NCI-H345 treated with DMSO at 0.1 percent for 48 hours (cell line): ENCODE results near the gene LRRC75B.
"Not testable (repeated sequence)": the region's sequence is repeated elsewhere in the genome, so short reads cannot be mapped to it uniquely, and the experiment has no call there.

ENCODE experiments used
- DNase-seq: peaks from one replicate; lab custom pipeline; 2025; ENCODE audit not compliant: unreplicated experiment; lab: John Stamatoyannopoulos, UW

Gene LRRC75B

DNA sequence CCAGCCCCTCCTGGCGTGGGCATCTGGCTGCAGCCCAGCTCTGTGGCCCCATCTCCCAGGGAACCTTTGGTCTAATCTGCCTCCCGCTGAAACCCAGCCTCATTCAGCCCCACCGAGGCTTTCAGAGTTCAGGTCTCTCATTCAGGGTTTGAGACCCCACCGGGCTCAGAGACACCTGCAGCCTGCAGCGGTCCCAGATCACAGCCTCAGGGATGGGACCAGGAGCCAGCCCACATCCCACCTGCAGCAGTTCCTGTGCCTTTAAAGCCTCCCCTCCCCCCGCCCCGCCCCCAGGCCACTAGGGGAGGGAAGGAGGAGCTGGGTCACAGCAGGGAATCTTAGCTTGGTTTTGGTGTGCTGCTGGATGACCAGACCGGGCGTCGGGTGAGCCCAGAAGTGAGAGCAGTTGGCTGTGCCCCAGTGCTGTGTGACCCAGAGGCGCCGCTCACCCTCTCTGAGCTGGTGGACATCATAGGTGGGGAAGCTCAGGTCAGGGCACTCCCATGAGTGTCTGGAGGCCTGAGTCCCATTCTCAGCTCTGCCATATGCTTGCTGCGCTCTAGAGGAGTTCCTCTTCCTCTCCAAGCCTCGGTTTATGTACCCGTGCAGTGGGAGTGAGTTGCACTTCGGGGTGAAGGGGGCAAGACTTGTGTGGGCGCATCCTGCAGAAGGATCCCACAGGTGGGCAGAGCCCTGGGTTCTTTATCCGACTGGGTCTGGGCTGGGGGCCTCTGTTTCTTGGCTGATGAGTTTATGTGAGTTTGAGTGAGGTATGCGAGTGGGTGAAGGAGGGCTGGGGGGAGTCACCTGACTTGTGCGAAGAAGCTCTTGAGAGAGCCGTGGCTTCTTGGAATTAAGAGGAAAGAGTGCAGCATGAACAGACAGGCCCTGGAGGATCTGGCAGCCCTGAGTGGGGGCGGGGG is 10.2 kb upstream of the LRRC75B start, which contains the start of gene GGT1:
Gene GGT1, plus strand, starts transcription at position 347 of the 923 bp plus-strand sequence. CDS start 7,889 bp downstream, outside the sequence.
- DNase-seq = not testable (repeated sequence)

DNA sequence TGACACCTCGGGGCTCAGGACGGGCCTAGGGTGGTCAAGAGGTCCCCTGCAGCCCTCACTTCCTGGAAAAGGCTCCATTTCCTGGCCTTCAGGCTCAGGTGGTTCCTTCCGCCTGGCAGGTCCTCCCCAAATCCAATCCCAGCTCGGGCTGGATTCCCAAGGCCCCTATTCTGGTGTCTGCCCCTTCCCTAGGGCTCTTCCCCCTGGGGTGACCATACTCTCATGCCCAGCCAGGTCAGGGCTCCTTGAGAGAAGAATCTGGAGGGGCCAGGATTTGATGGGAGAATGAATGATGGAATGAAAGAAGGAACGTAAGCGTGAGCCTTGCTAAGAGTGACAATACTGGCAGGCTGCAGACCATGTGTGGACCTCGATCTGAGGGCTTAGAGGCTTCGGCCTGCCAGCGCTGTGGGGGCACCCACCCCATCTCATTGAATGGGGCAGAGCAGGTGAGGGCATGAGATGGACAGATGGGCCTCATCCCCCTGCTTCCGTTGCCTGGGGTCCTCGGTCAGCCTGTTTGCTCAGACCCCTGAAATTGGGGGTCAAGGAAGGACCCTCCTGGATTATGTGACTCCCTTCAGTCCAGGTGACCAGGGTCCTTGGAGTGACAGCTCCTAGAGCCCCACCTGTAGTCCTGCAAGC is 9.4 kb upstream of the LRRC75B start:
- DNase-seq = not testable (repeated sequence)

DNA sequence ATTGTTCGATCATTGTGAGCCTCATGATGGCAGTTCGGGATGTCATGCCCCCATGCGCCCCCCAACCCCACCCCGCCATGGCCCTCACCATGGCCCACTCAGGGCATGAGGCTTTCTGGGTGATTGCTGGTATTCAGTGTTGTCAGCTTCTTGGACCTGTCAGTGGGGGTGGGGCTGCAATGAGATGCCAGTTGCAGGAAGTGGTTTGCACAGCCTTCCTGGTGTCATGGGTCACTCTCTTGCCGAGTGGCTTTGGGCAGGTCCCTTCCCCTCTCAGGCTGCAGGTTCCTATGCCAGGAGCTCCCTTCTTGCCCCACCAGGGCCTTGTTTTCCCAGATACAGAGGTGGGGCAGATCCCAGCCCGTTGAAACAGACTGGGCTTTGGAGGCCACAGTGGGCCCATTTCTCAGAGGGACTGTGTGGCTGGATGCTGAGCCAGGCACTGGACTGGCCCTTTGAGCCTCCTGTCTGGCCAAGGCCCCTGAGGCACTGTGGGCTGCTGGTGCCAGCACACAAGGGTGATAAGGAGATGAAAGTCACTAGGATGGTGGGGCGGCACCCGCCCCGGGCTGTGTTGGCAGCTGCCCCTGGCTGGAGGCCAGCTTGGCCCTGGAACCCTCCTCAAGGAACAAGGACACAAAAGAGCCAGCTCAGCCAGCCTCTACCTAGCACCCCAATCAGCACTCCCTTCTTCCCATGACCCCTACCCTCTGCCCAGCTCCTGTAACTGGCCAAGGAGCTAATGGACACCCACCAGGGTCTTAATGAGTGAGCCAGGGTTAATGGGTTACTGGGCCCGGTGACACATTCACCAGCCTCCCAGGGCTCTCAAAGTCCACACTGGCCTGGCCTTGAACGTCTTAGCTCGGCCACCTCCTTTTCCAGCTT is 8.6 kb upstream of the LRRC75B start:
- no peak for DNase-seq

DNA sequence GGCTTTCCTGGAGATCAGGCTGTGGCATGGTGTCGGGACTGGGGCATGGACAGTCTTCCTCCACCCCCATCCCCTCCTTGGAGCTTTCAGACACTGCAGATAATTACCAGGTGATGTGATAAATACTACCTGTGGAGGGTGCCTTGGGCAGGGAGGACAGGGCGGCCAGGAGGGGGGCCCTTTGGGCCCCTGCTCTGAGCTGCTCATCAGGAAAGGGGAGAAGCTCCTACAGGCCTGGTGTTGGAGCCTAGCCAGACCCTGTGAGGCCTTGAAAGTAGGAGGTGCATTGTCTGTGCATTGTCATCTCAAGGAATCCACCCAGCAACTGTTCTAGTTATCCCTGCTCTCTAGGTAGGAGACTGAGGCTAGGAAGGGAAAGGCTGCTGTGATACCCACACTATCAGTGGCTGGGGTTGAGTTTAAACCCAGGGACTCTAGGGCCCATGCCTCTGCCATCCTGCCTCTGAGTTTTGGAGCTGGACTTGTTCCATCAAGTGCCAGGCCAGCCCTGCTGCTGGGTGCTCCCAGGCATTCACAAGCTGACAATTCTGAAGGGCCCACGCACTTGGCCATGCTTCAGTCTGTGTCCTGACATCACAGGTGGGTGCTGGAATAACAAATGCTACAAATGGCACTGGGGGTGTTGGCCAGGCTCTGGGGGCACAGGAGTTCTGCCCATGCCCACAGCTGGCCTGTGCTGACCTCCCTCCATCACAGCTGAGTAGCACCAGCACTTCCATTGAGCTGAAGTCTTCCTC is 7.3 kb upstream of the LRRC75B start:
- DNase-seq = not testable (repeated sequence)

DNA sequence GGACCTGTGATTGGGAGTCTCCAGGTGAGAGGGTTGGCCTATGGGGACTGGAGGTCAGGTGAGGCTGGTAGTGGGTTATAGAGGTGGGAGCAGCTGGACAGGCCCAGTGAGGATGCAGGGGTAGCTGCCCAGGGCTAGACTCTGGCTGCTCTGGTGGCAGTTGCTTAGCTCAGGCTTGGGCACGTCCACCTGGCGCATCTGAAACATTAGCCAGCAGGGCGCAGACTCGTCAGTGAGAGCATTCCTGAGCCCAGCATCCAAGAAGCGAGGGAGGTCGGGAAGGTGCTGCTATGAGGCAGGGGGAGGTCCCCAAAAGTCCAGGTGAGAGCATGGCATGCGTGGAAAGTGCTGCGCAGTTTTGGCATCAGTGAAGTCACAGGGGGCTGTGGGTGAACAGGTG is 6.6 kb upstream of the LRRC75B start:
- no peak for DNase-seq

DNA sequence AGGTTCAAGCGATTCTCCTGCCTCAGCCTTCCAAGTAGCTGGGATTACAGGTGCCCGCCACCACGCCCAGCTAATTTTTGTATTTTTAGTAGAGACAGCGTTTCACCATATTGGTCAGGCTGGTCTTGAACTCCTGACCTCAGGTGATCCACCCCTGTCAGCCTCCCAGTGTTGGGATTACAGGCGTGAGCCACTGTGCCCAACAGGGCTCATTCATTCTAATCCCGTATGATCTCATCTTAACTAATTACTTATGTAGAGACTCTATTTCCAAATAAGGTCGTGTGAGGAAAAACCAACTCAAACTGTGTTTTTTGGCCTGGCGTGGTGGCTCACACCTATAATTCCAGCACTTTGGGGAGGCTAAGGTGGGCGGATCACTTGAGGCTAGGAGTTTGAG is 4.2 kb upstream of the LRRC75B start:
- not testable (repeated sequence) for DNase-seq

DNA sequence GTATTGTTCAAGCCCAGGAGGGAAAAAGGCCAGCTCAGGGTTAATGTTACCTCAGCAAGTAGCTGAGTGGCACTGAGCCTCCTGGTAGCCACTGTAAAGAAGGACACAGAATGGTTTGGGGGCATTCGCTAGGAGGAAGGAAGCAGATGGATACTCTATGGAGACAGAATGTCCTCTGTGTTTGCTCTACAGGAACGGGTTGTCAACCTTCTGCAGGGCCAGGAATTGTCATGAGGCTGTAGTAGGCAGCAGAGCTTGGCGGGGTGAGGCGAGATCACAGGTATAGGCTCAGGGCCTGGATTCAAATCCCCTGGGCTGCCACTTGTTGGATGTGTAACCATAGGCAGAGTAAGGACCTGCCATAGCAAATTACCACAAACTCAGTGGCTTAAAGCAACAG is 3.0 kb upstream of the LRRC75B start:
- DNase-seq = no peak

DNA sequence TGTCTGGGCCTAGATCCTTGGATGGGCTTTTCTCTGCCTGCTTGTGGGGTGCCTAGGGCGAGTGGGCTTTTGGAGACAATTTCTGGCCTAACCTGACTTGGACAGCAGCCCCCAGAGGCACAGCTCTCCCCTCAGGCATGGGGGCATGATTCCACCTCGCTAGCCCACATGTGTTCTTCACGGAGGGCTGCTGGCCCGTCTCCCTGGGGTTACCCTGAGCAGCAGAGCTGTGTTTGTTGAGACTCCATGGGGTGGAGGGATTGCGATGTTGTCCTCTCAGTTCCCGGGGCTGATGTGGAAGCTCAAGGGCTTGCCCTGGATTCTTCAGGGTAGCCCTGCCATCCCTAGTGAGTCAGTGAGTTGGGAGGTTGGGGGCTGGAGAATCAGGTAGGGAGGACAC is 2.4 kb upstream of the LRRC75B start:
- DNase-seq = no peak

DNA sequence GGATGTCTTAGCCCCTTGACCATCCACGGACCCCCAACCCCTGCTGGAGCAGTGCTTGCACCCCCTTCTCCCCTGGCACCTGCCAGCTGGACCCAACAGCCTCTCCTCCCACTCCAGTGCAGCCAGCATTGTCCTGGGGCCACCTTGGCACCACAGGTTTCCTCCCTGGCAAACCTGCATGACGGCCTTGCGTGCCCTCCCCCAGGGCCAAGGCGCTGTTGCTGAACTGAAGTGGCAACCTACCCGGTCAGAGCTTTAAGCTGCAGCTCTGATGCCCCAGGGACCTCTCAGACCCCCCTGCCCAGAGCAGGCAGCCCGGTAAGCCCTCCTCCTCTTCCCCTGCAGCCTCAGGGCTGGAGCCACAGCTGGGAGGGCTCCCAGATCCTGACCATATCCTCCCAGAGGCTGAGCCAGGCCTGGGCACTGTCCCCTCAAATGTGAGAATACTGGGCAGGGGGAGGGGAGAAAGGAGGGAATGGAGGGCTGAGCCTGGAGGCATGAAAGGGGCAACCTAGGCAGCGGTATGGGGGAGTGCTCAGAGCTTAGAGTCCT is 1.8 kb upstream of the LRRC75B start:
- DNase-seq = no peak

DNA sequence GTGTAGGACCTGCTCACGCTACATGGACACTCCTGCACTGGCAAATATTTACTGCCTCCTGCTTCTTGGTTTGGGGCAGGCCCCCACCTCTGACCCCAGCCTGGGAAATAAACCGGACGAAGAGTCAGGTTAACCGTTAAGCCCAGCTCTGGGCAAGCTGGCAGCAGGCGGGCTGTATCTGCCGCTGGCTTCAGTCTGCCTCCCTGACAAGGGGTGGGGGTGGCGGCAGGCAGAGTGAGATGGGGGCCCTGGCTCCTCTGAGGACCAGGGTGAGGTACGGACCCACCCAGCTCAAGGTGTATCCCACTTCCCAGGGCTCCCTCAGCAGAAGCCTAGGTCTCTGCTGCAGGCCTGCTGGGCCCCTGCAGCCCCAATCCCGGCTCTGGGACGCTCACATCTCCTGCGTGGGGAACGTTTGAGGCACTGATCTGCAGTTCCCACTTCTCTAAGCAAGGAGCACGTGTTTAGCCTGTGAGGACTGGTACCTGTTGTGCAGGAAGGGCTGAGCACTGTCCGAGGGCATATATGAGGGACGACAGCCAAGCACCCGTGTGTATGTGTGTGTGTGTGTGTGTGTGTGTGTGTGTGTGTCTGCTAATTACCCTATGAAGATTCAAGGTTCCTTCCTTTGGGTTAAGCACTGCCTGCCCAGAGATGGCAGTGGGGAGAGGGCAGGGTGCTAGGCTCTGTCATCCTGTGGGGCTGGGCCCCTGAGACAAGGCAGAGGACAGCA is 1.1 kb upstream of the LRRC75B start:
- DNase-seq = no peak

DNA sequence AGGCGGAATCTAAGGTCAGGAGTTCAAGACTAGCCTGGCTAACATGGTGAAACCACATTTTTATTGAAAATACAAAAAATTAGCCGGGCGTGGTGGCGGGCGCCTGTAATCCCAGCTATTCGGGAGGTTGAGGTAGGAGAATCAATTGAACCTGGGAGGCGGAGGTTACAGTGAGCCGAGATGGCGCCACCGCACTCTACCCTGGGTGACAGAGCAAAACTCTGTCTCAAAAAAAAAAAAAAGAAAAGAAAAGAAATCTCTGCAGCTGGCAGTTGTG is 624 bp upstream of the LRRC75B start:
- not testable (repeated sequence) for DNase-seq

DNA sequence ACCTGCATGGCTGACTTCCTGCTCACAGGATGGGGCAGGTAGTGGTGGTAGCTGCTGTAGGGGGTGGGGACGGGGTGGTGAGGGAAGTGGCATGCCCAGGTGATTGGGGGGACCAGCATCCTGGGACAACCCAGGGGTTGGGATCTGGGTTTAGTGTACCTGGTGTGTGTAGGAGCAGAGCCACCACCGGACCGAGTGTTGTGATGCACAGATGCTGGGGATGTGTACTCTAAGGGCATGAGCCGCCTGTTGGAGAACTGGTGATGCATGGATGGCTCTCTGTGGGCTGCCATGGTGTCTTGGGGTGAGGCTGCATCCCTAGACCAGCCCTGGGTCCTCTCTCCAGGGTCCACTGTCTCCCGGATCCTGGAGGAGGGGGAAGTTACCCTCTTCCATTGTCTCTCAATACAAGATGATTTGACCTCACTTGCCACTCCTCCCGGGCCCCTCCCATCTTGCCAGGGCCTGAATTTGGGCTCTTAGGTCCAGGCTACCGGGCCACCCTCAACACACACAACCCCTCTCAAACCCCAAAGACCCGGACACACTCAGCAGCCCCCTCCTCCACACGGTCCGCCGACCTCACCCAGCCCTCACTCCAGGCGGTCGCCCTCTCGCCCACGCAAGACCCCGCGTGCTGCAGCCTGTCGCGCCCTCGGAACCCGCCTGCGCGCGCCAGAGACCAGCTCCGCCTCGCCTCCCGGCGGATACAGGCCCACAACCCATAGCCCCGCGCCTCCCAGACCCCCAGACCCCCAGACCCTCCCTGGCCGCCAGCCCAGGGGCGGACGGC is 619 bp downstream of the LRRC75B start:
- no peak for DNase-seq

DNA sequence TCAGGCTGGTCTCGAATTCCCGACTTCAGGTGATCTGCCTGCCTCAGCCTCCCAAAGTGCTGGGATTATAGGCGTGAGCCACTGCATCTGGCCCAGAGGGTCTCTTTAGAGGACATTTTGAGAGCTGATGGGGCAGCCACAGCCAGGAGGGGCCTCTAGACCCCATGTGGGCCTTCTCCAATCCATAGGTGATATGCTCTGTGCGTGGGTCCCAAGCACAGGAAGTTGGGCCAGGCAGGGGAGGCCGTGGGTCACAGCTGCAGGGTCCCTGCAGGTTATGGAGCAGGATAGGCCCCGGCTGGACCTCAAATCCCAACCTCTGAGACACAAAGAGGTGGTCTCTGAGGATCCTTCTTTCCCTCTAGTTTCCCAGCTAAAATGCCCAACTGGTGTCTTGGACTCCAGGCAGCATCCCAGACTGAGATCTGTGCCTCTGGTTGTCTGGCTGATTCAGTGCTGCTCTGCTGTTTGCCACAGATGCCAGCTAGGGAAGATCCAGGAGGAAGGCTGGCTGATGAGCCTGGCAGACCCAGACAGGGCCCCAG is 1.5 kb downstream of the LRRC75B start:
- DNase-seq = no peak

DNA sequence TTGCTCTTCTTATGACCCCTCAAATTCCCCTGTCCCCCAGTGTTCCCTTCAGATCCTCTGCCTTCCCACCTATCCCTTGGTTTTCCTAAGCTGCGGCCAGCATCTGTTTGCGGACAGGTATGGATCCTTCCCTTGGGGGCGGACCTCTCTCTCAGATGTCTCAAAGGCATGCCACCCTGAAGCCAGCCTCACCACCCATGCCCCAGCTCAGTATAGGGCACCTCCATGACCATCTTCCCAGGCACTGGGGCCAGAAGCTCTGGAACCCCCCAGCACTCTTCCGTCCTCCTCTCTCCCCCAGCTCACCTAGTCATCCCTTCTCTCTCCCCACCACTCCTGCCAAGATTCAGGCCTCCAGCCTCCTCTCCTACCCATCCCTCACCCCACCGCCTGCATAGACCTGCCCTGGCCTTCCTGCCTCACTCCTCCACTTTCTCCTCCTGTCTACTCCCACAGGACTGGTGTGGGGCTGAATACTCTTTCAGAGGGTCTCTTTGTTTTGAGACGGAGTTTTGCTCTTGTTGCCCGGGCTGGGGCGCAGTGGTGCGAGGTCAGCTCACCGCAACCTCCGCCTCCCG is 2.2 kb downstream of the LRRC75B start:
- DNase-seq = no peak

DNA sequence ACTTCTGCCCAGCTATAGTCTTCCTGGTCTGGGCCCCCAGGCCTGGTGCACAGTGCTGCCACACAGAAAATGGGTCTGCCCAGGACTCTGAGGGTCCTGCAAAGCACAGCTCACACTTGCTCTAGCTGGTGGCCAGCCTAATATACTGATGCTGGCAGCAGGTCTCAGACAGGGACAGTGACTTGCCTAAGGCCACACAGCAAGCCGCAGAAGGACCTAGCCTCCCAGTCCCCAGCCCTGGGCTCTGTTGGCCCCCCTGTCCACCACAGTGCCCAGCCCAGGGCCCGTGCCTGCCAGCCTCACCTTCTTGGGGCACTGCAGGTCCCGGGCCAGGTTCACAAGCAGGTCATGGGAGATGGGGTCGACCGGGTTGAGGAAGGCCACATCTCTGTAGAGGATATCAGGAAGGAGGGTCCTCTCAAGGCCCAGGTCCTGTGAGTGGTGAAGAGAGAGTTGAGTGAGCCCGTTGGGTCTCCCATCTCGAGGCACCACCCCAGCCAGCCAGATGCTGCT is 3.3 kb downstream of the LRRC75B start:
- no peak for DNase-seq

DNA sequence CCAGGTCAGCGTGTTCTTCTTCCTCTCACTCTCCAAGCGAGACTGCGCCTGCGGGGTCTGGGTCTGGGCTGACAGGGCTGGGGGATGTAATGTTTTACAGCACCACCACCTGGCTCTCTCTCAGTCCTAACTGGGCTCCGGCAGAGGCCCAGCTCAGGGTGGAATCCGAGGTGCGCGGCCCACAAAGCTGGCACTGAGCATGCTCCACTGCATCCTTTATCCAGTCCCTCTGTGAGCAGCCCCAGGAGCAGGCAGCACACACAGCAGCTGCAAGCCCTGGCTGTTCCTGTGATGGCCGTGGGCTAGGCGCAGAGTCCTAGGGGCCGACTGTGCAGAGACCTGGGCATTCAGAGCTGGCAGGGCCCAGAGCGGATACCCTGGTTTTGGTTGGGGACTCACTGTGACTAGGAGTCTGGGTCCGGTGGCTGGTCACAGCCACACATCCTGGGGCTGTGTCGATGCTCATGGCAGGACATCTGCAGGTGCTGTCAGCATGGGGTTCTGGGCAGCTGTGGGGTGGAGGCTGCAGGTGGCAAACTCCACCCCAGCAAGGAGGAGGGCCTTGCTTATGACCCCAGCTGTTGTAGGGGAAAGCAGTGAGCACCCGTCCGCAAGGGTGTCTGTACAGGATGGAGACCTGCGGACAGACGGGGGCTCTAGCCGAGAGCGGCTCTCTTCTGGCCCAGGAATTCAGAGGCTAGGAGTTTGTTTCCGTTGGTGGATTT is 4.0 kb downstream of the LRRC75B start:
- DNase-seq = no peak

DNA sequence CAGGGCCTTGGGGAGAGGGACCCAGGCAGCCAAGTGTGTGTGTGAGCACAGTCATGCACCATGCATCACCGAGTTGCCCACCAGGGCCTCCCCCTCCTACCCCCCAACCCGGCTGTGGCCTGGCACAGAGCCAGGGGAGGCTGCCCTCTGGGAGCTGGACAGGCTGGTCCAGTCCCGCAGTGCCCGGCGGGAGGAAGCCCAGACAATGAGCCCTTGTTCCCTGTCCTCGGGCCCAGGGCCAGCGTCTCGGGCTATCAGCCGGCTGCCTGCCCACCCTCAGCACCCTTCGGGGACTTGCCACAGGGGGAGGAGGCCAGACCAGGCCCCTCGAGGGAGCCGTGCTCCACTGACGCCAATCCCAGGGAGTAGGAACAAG is 4.5 kb downstream of the LRRC75B start:
- no peak for DNase-seq

DNA sequence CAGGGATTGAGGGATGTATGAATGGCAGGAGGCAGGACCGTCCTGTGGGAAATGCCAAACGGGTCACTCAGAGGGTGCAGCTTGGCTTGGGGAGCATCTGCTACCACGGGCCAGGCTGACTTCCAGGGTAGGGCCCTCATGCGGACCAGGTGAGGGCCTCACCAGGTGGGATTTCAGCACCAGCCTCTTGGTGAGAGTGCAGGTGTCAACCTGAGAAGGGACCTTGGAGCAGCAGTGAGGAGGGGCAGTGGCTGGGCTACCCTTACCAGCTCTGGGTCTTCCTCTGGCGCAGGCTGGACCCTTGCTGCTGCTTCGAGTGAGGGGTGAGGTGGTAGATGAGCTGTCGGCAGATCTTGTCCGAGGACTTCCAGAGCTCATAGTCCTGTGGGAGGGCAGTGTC is 4.9 kb downstream of the LRRC75B start:
- no peak for DNase-seq
